Measurements from ENCODE around the gene CLEC20A. TPM values are rescaled to one million over a fixed set of nuclear protein-coding genes. Genes with fewer than 3 reads are reported as not detected.

Gene CLEC20A
- total and polyA plus RNA-seq, 8 donors, result 0.31 TPM; not detected in 7

DNA sequence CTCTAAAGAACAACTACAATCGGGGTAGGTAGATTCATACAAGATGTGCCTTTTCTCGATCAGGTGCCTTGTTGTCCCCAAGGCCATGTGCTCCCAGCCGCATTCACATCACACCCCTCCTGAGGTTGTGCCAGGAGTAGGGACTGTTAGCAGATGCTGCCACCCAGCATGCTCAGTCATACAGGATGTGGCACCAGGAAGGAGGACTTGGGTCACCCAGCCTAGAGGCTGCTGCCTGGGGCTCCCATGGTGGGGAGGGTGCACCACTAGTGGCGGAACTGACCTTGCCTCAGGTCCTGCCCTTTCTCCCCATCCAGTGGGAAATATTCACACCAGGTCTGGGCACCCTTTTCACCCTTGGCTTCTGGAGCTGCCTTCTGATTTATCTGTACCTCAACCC is 24.5 kb upstream of the CLEC20A start:
- H3K9me3 ChIP-seq, result no peaks in the 10 kb centered on the region
- H3K36me3 ChIP-seq, result no peaks in the 10 kb centered on the region
- 91 to 97% (median 95%) methylated on average over 3 to 4 of the region's 4 CpGs for WGBS, 5 donors
- no peaks in the 10 kb centered on the region for H3K27me3 ChIP-seq
- intact Hi-C loops (cut with DNase I; ENCODE audit: low total_unique reads), result no loop called here
- H3K27ac ChIP-seq, result no peak overlapping the region
- H3K4me1 ChIP-seq, result no peaks in the 10 kb centered on the region
- H3K4me3 ChIP-seq, result no peak overlapping the region
- no peak for DNase-seq
- TF ChIP-seq POLR2A (IDR thresholded peaks at IDR 0.05), result no peak
- no peak for TF ChIP-seq CTCF (IDR thresholded peaks at IDR 0.05)
- no peak for TF ChIP-seq EP300 (IDR thresholded peaks at IDR 0.05)
- TF ChIP-seq POLR2AphosphoS5 (IDR thresholded peaks at IDR 0.05), result no peak

- Histone ChIP-seq H3K4me3 (no peak overlapping the region), H3K27ac (no peak overlapping the region), H3K4me1 (no peaks in the 10 kb centered on the region), H3K27me3 (no peaks in the 10 kb centered on the region), H3K9me3 (no peaks in the 10 kb centered on the region), H3K36me3 (no peaks in the 10 kb centered on the region)
- DNase-seq, result no peak
- 89 to 95% (median 92%) methylated on average over 11 of the region's 11 CpGs for WGBS, 5 donors
- TF ChIP-seq POLR2AphosphoS5 (IDR thresholded peaks at IDR 0.05) (no peak), POLR2A (IDR thresholded peaks at IDR 0.05) (no peak), EP300 (IDR thresholded peaks at IDR 0.05) (no peak), CTCF (IDR thresholded peaks at IDR 0.05) (no peak)
- intact Hi-C loops (cut with DNase I; ENCODE audit: low total_unique reads), result no loop called here
These were observed 24.0 kb upstream of the CLEC20A start for GRCh38 chr1:178520803-178521202.

- WGBS, 5 donors, result 54 to 71% (median 61%) methylated on average over 4 of the region's 4 CpGs
- H3K4me3 ChIP-seq, result no peak overlapping the region
- intact Hi-C loops (cut with DNase I; ENCODE audit: low total_unique reads), result no loop called here
- no peak for DNase-seq
- no peak overlapping the region for H3K27ac ChIP-seq
- TF ChIP-seq POLR2A (IDR thresholded peaks at IDR 0.05) (no peak), POLR2AphosphoS5 (IDR thresholded peaks at IDR 0.05) (no peak), EP300 (IDR thresholded peaks at IDR 0.05) (no peak), CTCF (IDR thresholded peaks at IDR 0.05) (no peak)
- H3K9me3 ChIP-seq, result no peaks in the 10 kb centered on the region
- no peaks in the 10 kb centered on the region for H3K36me3 ChIP-seq
- H3K27me3 ChIP-seq, result no peaks in the 10 kb centered on the region
- H3K4me1 ChIP-seq, result peaks cover 0 to 3% (median under 1%) of the 10 kb centered on the region in 4 donors
These were observed 22.1 kb upstream of the CLEC20A start for GRCh38 chr1:178518894-178519293.

DNA sequence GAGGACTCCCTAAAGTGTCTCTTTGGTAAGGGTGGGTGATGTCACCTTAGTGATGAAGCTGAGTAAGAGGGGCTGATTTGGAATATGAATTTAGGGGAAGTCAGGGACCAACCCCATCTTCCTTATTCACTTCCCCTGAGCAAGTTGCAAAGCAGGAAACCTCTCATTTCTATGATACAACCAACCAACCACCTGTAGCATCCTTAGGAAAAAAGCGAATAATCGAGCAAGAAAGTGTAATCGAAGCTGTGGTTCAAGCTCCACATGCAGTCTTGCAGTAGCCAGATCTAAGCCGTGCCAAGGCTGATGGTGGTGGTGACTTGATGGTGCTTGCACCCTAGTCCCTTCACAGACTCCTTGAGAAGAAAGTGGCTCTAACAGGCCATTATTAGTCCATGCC is 19.3 kb upstream of the CLEC20A start:
- H3K36me3 ChIP-seq, result no peaks in the 10 kb centered on the region
- intact Hi-C loops (cut with DNase I; ENCODE audit: low total_unique reads), result no loop called here
- TF ChIP-seq EP300 (IDR thresholded peaks at IDR 0.05) (no peak), POLR2A (IDR thresholded peaks at IDR 0.05) (no peak), CTCF (IDR thresholded peaks at IDR 0.05) (no peak), POLR2AphosphoS5 (IDR thresholded peaks at IDR 0.05) (no peak)
- no peak overlapping the region for H3K27ac ChIP-seq
- no peak overlapping the region for H3K4me3 ChIP-seq
- WGBS, 5 donors, result 95 to 98% (median 96%) methylated on average over 4 of the region's 4 CpGs
- peaks cover 0 to 9% (median 3%) of the 10 kb centered on the region in 4 donors for H3K4me1 ChIP-seq
- H3K9me3 ChIP-seq, result no peaks in the 10 kb centered on the region
- H3K27me3 ChIP-seq, result no peaks in the 10 kb centered on the region
- DNase-seq, result no peak

All from stomach (tissue), 9 donors.